Upper lobe of left lung (tissue), 6 donors: Measurements from ENCODE around the gene PEX13. TPM values are rescaled to one million over a fixed set of nuclear protein-coding genes. Genes with fewer than 3 reads are reported as not detected.

ENCODE experiments used
- ATAC-seq, 2 donors: fragments of 200-7000 bp; cut with Tn5 transposase; one replicate each; pipeline ENCODE4 v1.9.1; 2022; ENCODE audit warnings: mild to moderate bottlenecking in 2 of 2, moderate library complexity in 2 of 2; ENCODE audit not compliant: low FRiP score in 2 of 2
- DNase-seq, 2 donors: peaks; one replicate each; pipeline ENCODE4 v3.0.0-alpha.2; 2019 to 2020
- H3K27ac ChIP-seq, 4 donors: fragments of 200-600 bp; sonication (generic); one replicate each; pipeline ENCODE4 v1.5.1; 2016 to 2019
- H3K27me3 ChIP-seq, 4 donors: fragments of 200-600 bp; sonication (generic); one replicate each; pipeline ENCODE4 v1.5.1; 2017 to 2019
- H3K36me3 ChIP-seq, 4 donors: fragments of 200-600 bp; sonication (generic); one replicate each; pipeline ENCODE4 v1.5.1; 2016 to 2019
- H3K4me1 ChIP-seq, 4 donors: fragments of 200-600 bp; sonication (generic); one replicate each; pipeline ENCODE4 v1.5.1; 2018 to 2019
- H3K4me3 ChIP-seq, 4 donors: fragments of 200-600 bp; sonication (generic); one replicate each; pipeline ENCODE4 v1.5.1; 2017 to 2019; ENCODE audit warnings: mild to moderate bottlenecking in 2 of 4, moderate library complexity in 1 of 4
- H3K9me3 ChIP-seq, 4 donors: fragments of 200-600 bp; sonication (generic); one replicate each; pipeline ENCODE4 v1.5.1; 2018 to 2019
- CTCF ChIP-seq, 6 experiments: fragments of 450-650 bp in 4 of 6; fragments of 200-600 bp in 2 of 6; sonication (generic) in 2 of 6; IDR thresholded peaks; one replicate each; pipeline ENCODE4 v1.5.1; 2016 to 2019; ENCODE audit warnings: antibody characterized with exemption in 6 of 6
- EP300 ChIP-seq, 4 donors: sonication (generic); formaldehyde crosslinking; IDR thresholded peaks; one replicate each; pipeline ENCODE4 v1.5.1; 2017; ENCODE audit warnings: antibody characterized with exemption in 4 of 4, control low read depth in 2 of 4
- POLR2A ChIP-seq, 4 donors: fragments of 450-650 bp; IDR thresholded peaks; one replicate each; pipeline ENCODE4 v1.5.1; 2016 to 2017; ENCODE audit warnings: antibody characterized with exemption in 4 of 4, mild to moderate bottlenecking in 2 of 4
- POLR2AphosphoS5 ChIP-seq, 2 donors: sonication (generic); formaldehyde crosslinking; IDR thresholded peaks; one replicate each; pipeline ENCODE4 v1.5.1; 2017; ENCODE audit warnings: antibody characterized with exemption in 2 of 2
- WGBS, 2 donors: methylation state at CpG; one replicate each; pipeline ENCODE4 v1.1.5; 2017 to 2018; 5-methylcytosine and 5-hydroxymethylcytosine counted together
- total RNA-seq, 6 donors: library from RNA; depleted of rRNA in 4 of 6; stranded (reverse); fragments of >200 nt in 4 of 6; gene quantifications; one replicate each; pipeline versions ENCODE4 v1.1.0 to v1.2.1, GENCODE V29; 2016 to 2021
- donor health status: DM: no; HTN: no; CAD: no; lungs with moderate emphysema.
- donor health status: DM: no; HTN: yes; CAD: no; lungs with severe emphysema.

PEX13 gene
- total RNA-seq, 6 donors from 2014 or later = 10.7 to 42.8 (median 28.6) TPM

DNA sequence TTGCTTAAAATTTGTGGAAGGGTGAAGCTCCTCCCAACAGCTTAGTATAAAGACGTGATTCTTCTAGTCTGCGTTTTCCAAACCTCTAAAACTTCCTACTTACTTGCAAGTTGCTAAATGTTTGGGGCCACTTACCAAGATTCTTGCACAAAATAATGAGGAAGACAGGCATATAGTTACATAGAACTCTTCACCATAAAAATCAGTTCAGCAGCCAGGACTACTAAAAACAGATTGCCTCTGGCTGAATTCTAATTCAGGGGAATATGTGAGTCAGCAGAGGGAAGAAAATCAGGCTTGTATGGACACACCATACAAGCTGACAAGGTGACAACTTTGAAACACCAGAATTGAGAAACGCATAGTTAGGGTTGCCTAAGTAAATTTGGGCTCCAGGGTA, 2.8 kb upstream of the PEX13 start:
- peaks cover 19 to 35% (median 33%) of the 10 kb centered on the region in 4 donors for H3K4me1 ChIP-seq
- TF ChIP-seq POLR2A (IDR thresholded peaks at IDR 0.05) (peak in 1 of 4 donors; percentile 6), EP300 (IDR thresholded peaks at IDR 0.05) (no peak), CTCF (IDR thresholded peaks at IDR 0.05) (no peak), POLR2AphosphoS5 (IDR thresholded peaks at IDR 0.05) (no peak)
- H3K9me3 ChIP-seq = no peaks in the 10 kb centered on the region
- WGBS, 2 donors = 60 to 77% methylated on average over 3 of the region's 3 CpGs
- H3K4me3 ChIP-seq = no peak overlapping the region
- ATAC-seq (no peak), DNase-seq (no peak)
- H3K27me3 ChIP-seq = no peaks in the 10 kb centered on the region
- peaks cover 0 to 2% (median 0%) of the 10 kb centered on the region in 4 donors for H3K36me3 ChIP-seq
- peak overlapping the region in 2 of 4 donors; percentile 49 to 95 for H3K27ac ChIP-seq

DNA sequence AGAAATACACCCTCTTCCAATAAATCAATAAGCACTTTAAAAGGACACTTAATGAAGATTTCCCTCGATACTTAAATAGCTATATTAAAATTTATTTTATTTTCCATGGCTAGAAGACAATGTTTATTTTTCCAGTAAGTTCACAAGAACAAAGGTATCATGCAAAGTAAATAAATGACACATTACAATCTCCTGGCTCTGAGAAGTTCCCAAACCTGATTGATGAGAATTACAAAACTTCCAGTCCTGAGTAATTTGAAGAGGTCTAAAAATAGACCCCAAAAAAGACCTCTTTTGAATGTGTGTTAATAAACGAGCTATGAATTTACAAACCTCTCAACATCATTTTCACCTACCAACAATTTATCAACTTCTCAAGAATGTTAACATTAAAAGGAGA, 1.5 kb upstream of the PEX13 start:
- TF ChIP-seq CTCF (IDR thresholded peaks at IDR 0.05) (no peak), POLR2AphosphoS5 (IDR thresholded peaks at IDR 0.05) (no peak), POLR2A (IDR thresholded peaks at IDR 0.05) (no peak), EP300 (IDR thresholded peaks at IDR 0.05) (peak in 1 of 4 donors; percentile 81)
- 30 to 39% methylated on average over 2 of the region's 2 CpGs for WGBS, 2 donors
- H3K9me3 ChIP-seq = no peaks in the 10 kb centered on the region
- H3K27ac ChIP-seq = peak overlapping the region; percentile 90 to 95 (median 94)
- peaks cover 0 to 3% (median under 1%) of the 10 kb centered on the region in 4 donors for H3K36me3 ChIP-seq
- ATAC-seq (no peak), DNase-seq (no peak)
- H3K4me1 ChIP-seq = peaks cover 19 to 46% (median 38%) of the 10 kb centered on the region in 4 donors
- H3K4me3 ChIP-seq = peak overlapping the region in 3 of 4 donors; percentile 81 to 89 (median 81)
- no peaks in the 10 kb centered on the region for H3K27me3 ChIP-seq

- 2 to 3% methylated on average over 16 of the region's 16 CpGs for WGBS, 2 donors
- H3K4me1 ChIP-seq = peaks cover 19 to 48% (median 39%) of the 10 kb centered on the region in 4 donors
- H3K27me3 ChIP-seq = no peaks in the 10 kb centered on the region
- DNase-seq = no peak
- ATAC-seq = no peak
- peak overlapping the region; percentile 90 to 95 (median 94) for H3K27ac ChIP-seq
- H3K36me3 ChIP-seq = peaks cover 0 to 8% (median 3%) of the 10 kb centered on the region in 4 donors
- no peaks in the 10 kb centered on the region for H3K9me3 ChIP-seq
- H3K4me3 ChIP-seq = peak overlapping the region; percentile 77 to 89 (median 81)
- no peak for TF ChIP-seq POLR2A (IDR thresholded peaks at IDR 0.05)
- TF ChIP-seq CTCF (IDR thresholded peaks at IDR 0.05) = no peak
- no peak for TF ChIP-seq EP300 (IDR thresholded peaks at IDR 0.05)
- no peak for TF ChIP-seq POLR2AphosphoS5 (IDR thresholded peaks at IDR 0.05)
Observed at GRCh38 chr2:61016392-61017002, 1.0 kb upstream of the PEX13 start.

DNA sequence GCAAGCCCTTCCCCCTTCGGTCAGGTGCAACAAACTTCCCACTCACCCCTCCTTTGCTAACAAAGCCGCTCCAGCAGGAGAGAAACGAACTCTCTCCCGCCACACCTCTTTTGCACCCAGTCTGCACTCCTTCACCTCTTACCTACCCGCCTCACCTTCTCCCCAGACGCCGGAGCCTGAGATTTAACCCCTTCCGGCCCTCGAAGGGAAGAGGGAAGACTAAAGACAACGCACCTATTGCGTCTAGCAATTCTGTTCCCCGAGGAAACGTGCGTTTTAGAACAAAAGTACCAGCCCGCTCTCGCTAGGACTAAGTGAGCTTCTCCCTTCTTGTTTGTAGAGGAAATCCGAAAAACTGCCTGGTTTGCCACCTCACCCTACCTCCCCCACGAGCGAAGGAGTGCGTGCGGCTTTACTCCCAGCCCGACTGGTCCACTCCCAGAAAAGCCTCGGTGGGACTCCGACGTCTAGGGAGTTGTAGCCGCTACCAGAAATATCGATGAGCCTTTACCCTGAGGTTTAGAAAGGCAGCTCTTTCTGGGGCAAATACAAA, 441 bp upstream of the PEX13 start:
- Histone ChIP-seq H3K4me1 (peaks cover 19 to 45% (median 35%) of the 10 kb centered on the region in 4 donors), H3K4me3 (peak overlapping the region; percentile 77 to 89 (median 81)), H3K36me3 (peaks cover 0 to 12% (median 4%) of the 10 kb centered on the region in 4 donors), H3K27me3 (no peaks in the 10 kb centered on the region), H3K9me3 (no peaks in the 10 kb centered on the region), H3K27ac (peak overlapping the region; percentile 90 to 95 (median 94))
- ATAC-seq (peak; percentile 95), DNase-seq (peak; percentile 24 to 89)
- WGBS, 2 donors = 0 to 1% methylated on average over 27 of the region's 27 CpGs
- TF ChIP-seq CTCF (IDR thresholded peaks at IDR 0.05) = no peak
- TF ChIP-seq EP300 (IDR thresholded peaks at IDR 0.05) = peak in 1 of 4 donors; percentile 31
- peak; percentile 36 to 67 for TF ChIP-seq POLR2AphosphoS5 (IDR thresholded peaks at IDR 0.05)
- TF ChIP-seq POLR2A (IDR thresholded peaks at IDR 0.05) = peak in 2 of 4 donors; percentile 17 to 77
